Left hindlimb (tissue), 1 donor: ENCODE results near the gene MUC22.
"Not testable (repeated sequence)": the region's sequence is repeated elsewhere in the genome, so short reads cannot be mapped to it uniquely, and the experiment has no call there.

Source experiments
- DNase-seq: peaks from one replicate; pipeline ENCODE4 v3.0.0-alpha.2; 2018

The MUC22 gene

GRCh38 chr6:31041372-31041974 is 31.2 kb downstream of the MUC22 start:
- no peak for DNase-seq

- DNase-seq, result peak; percentile 43
Measured at GRCh38 chr6:31042806-31043205, 32.5 kb downstream of the MUC22 start.

GRCh38 chr6:31048099-31048498 is 37.8 kb downstream of the MUC22 start:
- DNase-seq, result no peak

GRCh38 chr6:31049518-31049917 is 39.2 kb downstream of the MUC22 start:
- no peak for DNase-seq

- not testable (repeated sequence) for DNase-seq
Measured at GRCh38 chr6:31053187-31053586, 42.9 kb downstream of the MUC22 start.

- no peak for DNase-seq
Measured at GRCh38 chr6:31053873-31054272, 43.6 kb downstream of the MUC22 start.

GRCh38 chr6:31055441-31055840 is 45.2 kb downstream of the MUC22 start:
- DNase-seq, result no peak

GRCh38 chr6:31057426-31058003 is 47.2 kb downstream of the MUC22 start:
- DNase-seq, result no peak

- no peak for DNase-seq
Measured at GRCh38 chr6:31058128-31058894, 48.0 kb downstream of the MUC22 start.

GRCh38 chr6:31060145-31060544 is 49.9 kb downstream of the MUC22 start:
- no peak for DNase-seq

GRCh38 chr6:31063906-31064435 is 53.7 kb downstream of the MUC22 start:
- DNase-seq, result no peak

- no peak for DNase-seq
Measured at GRCh38 chr6:31065556-31065955, 55.3 kb downstream of the MUC22 start.

GRCh38 chr6:31067028-31067427 is 56.8 kb downstream of the MUC22 start:
- DNase-seq, result not testable (repeated sequence)

- DNase-seq, result not testable (repeated sequence)
Measured at GRCh38 chr6:31067891-31068668, 57.8 kb downstream of the MUC22 start.

GRCh38 chr6:31068669-31069340 is 58.5 kb downstream of the MUC22 start:
- peak; percentile 57 for DNase-seq

GRCh38 chr6:31070711-31071197 is 60.5 kb downstream of the MUC22 start:
- DNase-seq, result peak; percentile 47

- no peak for DNase-seq
Measured at GRCh38 chr6:31074401-31074800, 64.1 kb downstream of the MUC22 start.

GRCh38 chr6:31075528-31075927 is 65.3 kb downstream of the MUC22 start:
- DNase-seq, result no peak

GRCh38 chr6:31076611-31077010 is 66.3 kb downstream of the MUC22 start:
- DNase-seq, result no peak

- peak; percentile 51 for DNase-seq
Measured at GRCh38 chr6:31079656-31080261, 69.5 kb downstream of the MUC22 start.

GRCh38 chr6:31081872-31082271 is 71.6 kb downstream of the MUC22 start:
- DNase-seq, result no peak
